ENCODE data around the gene TUFT1.

- TF ChIP-seq CTCF (CRISPR knock-in tag; IDR thresholded peaks at IDR 0.05) (no peak), BRCA1 (CRISPR knock-in tag; IDR thresholded peaks at IDR 0.05) (no peak), PATZ1 (CRISPR knock-in tag; IDR thresholded peaks at IDR 0.05) (no peak), ZNF24 (IDR thresholded peaks at IDR 0.05) (no peak), POLR2AphosphoS5 (IDR thresholded peaks at IDR 0.05; ENCODE audit: low read depth, low read length) (no peak), ZBTB33 (CRISPR knock-in tag; IDR thresholded peaks at IDR 0.05) (no peak), POLR2G (IDR thresholded peaks at IDR 0.05; ENCODE audit: low read depth, low read length) (no peak), EZH2 (conservative IDR thresholded peaks at IDR 0.05; ENCODE audit: low read depth, low read length) (no peak), ATF4 (CRISPR knock-in tag; IDR thresholded peaks at IDR 0.05) (no peak), U2AF1 (optimal IDR thresholded peaks at IDR 0.05; ENCODE audit: low read depth, low read length) (no peak), SKIL (CRISPR knock-in tag; IDR thresholded peaks at IDR 0.05; ENCODE audit: borderline replicate concordance) (no peak)
These were observed 38.8 kb downstream of the TUFT1 start for GRCh38 chr1:151578941-151579340.
